ENCODE data around the gene TAF4.
"Not testable (repeated sequence)": the region's sequence is repeated elsewhere in the genome, so short reads cannot be mapped to it uniquely, and the experiment has no call there.

Gene TAF4

GRCh38 chr20:61986762-61987321, 78.8 kb downstream of the TAF4 start:
- ATAC-seq = no peak
- TF ChIP-seq TCF4 (CRISPR knock-in tag; IDR thresholded peaks at IDR 0.05; ENCODE audit: borderline replicate concordance) = no peak
- TF ChIP-seq SNAI2 (CRISPR knock-in tag; IDR thresholded peaks at IDR 0.05) = no peak
- no peak for TF ChIP-seq POU6F1 (CRISPR knock-in tag; IDR thresholded peaks at IDR 0.05; ENCODE audit: borderline replicate concordance, low read depth)
- TF ChIP-seq ISL1 (CRISPR knock-in tag; IDR thresholded peaks at IDR 0.05) = no peak
- no peak for TF ChIP-seq PATZ1 (CRISPR knock-in tag; IDR thresholded peaks at IDR 0.05; ENCODE audit: borderline replicate concordance)
- no peak for TF ChIP-seq PPARA (CRISPR knock-in tag; IDR thresholded peaks at IDR 0.05; ENCODE audit: borderline replicate concordance)
- no peak for TF ChIP-seq ZNF8 (CRISPR knock-in tag; IDR thresholded peaks at IDR 0.05)
- no peak for TF ChIP-seq CREB5 (CRISPR knock-in tag; IDR thresholded peaks at IDR 0.05; ENCODE audit: low read depth)
- TF ChIP-seq ZNF70 (CRISPR knock-in tag; IDR thresholded peaks at IDR 0.05) = no peak

GRCh38 chr20:61985096-61985495, 80.6 kb downstream of the TAF4 start:
- TF ChIP-seq ZFP30 (CRISPR knock-in tag; IDR thresholded peaks at IDR 0.05) (no peak), OSR1 (CRISPR knock-in tag; IDR thresholded peaks at IDR 0.05) (no peak), GLIS3 (CRISPR knock-in tag; IDR thresholded peaks at IDR 0.05) (no peak), ESRRG (CRISPR knock-in tag; IDR thresholded peaks at IDR 0.05) (no peak), ZFP3 (CRISPR knock-in tag; IDR thresholded peaks at IDR 0.05) (no peak), PPARA (CRISPR knock-in tag; IDR thresholded peaks at IDR 0.05; ENCODE audit: borderline replicate concordance) (no peak), CREB5 (CRISPR knock-in tag; IDR thresholded peaks at IDR 0.05; ENCODE audit: low read depth) (no peak), TCF4 (CRISPR knock-in tag; IDR thresholded peaks at IDR 0.05; ENCODE audit: borderline replicate concordance) (no peak), ZC3H10 (CRISPR knock-in tag; IDR thresholded peaks at IDR 0.05) (no peak), TSHZ2 (CRISPR knock-in tag; IDR thresholded peaks at IDR 0.05) (no peak), ZNF565 (CRISPR knock-in tag; conservative IDR thresholded peaks at IDR 0.05; ENCODE audit: low read depth) (no peak), CSRNP3 (CRISPR knock-in tag; IDR thresholded peaks at IDR 0.05) (no peak), ISL1 (CRISPR knock-in tag; IDR thresholded peaks at IDR 0.05) (no peak), CSDC2 (CRISPR knock-in tag; IDR thresholded peaks at IDR 0.05) (no peak), TOX (CRISPR knock-in tag; IDR thresholded peaks at IDR 0.05; ENCODE audit: borderline replicate concordance) (no peak)
- ATAC-seq = no peak

- not testable (repeated sequence) for ATAC-seq
These were observed 81.2 kb downstream of the TAF4 start for GRCh38 chr20:61984431-61984830.
